ENCODE measurements around the gene TBX2. TPM values are rescaled to one million over a fixed set of nuclear protein-coding genes. Genes with fewer than 3 reads are reported as not detected.
"Not testable (repeated sequence)": the region's sequence is repeated elsewhere in the genome, so short reads cannot be mapped to it uniquely, and the experiment has no call there.

The TBX2 gene
- total and polyA plus RNA-seq, 5 experiments from 2014 or later, result 0.13 TPM; not detected in 4

GRCh38 chr17:61444831-61445230 lies 45.2 kb downstream of the TBX2 start:
- Mint-ChIP-seq H3K27me3 (peaks cover 19 to 65% (median 57%) of the 10 kb centered on the region in 5 donors), H3K27ac (no peak overlapping the region), H3K4me3 (no peak overlapping the region), H3K36me3 (peaks cover 0 to 9% (median 0%) of the 10 kb centered on the region in 3 donors), H3K9me3 (peaks cover 0 to 12% (median 5%) of the 10 kb centered on the region in 9 donors), H3K4me1 (no peaks in the 10 kb centered on the region)
- no peak for ATAC-seq
- DNase-seq, result no peak
- POLR2A ChIA-PET, result no interaction called here

- ATAC-seq, result no peak
These were observed 47.7 kb downstream of the TBX2 start for GRCh38 chr17:61447358-61447757.

GRCh38 chr17:61448042-61448441 lies 48.4 kb downstream of the TBX2 start:
- no peak for ATAC-seq
- H3K9me3 Mint-ChIP-seq, result peaks cover 0 to 2% (median 0%) of the 10 kb centered on the region in 9 donors
- H3K27me3 Mint-ChIP-seq, result peaks cover 17 to 58% (median 48%) of the 10 kb centered on the region in 5 donors
- peaks cover 2 to 13% (median 10%) of the 10 kb centered on the region in 4 donors for H3K4me1 Mint-ChIP-seq
- no peak for DNase-seq
- H3K36me3 Mint-ChIP-seq, result peaks cover 0 to 2% (median 0%) of the 10 kb centered on the region in 3 donors
- H3K27ac Mint-ChIP-seq, result peak overlapping the region in 2 of 10 donors; percentile 28 to 40
- POLR2A ChIA-PET, result no interaction called here
- H3K4me3 Mint-ChIP-seq, result no peak overlapping the region

More at GRCh38 chr17:61447358-61447757, 47.7 kb downstream of the TBX2 start:
- DNase-seq, result no peak
- POLR2A ChIA-PET, result no interaction called here
- peaks cover 2 to 7% (median 5%) of the 10 kb centered on the region in 4 donors for H3K4me1 Mint-ChIP-seq
- peaks cover 0 to 2% (median 0%) of the 10 kb centered on the region in 9 donors for H3K9me3 Mint-ChIP-seq
- H3K27me3 Mint-ChIP-seq, result peaks cover 15 to 58% (median 48%) of the 10 kb centered on the region in 5 donors
- peak overlapping the region in 1 of 10 donors; percentile 45 for H3K27ac Mint-ChIP-seq
- H3K4me3 Mint-ChIP-seq, result no peak overlapping the region
- H3K36me3 Mint-ChIP-seq, result no peaks in the 10 kb centered on the region

GRCh38 chr17:61449140-61449539 lies 49.5 kb downstream of the TBX2 start:
- H3K27ac Mint-ChIP-seq, H3K36me3 Mint-ChIP-seq, POLR2A ChIA-PET, DNase-seq, H3K9me3 Mint-ChIP-seq, ATAC-seq, H3K4me3 Mint-ChIP-seq: not testable (repeated sequence)
- Mint-ChIP-seq H3K27me3 (peaks cover 27 to 67% (median 54%) of the 10 kb centered on the region in 5 donors), H3K4me1 (peaks cover 3 to 22% (median 18%) of the 10 kb centered on the region in 4 donors)

- ATAC-seq (no peak), DNase-seq (no peak)
- Mint-ChIP-seq H3K4me1 (peaks cover 5 to 28% (median 22%) of the 10 kb centered on the region in 4 donors), H3K36me3 (peaks cover 2 to 4% (median 3%) of the 10 kb centered on the region in 3 donors), H3K27ac (no peak overlapping the region), H3K27me3 (peaks cover 27 to 65% (median 53%) of the 10 kb centered on the region in 5 donors), H3K4me3 (no peak overlapping the region), H3K9me3 (peaks cover 0 to 2% (median 0%) of the 10 kb centered on the region in 9 donors)
- POLR2A ChIA-PET, result no interaction called here
These were observed 50.3 kb downstream of the TBX2 start for GRCh38 chr17:61449707-61450640.

GRCh38 chr17:61450641-61451537 lies 51.2 kb downstream of the TBX2 start:
- Mint-ChIP-seq H3K4me3 (peak overlapping the region; percentile 46 to 85 (median 66)), H3K27me3 (peaks cover 34 to 65% (median 53%) of the 10 kb centered on the region in 5 donors), H3K36me3 (peaks cover 2 to 4% (median 3%) of the 10 kb centered on the region in 3 donors), H3K27ac (no peak overlapping the region), H3K4me1 (peaks cover 8 to 37% (median 27%) of the 10 kb centered on the region in 4 donors), H3K9me3 (peaks cover 0 to 2% (median 0%) of the 10 kb centered on the region in 9 donors)
- ATAC-seq, result no peak
- DNase-seq, result no peak
- POLR2A ChIA-PET, result no interaction called here

- Mint-ChIP-seq H3K4me3 (peak overlapping the region in 4 of 10 donors; percentile 20 to 74 (median 44)), H3K27me3 (peaks cover 34 to 66% (median 57%) of the 10 kb centered on the region in 5 donors), H3K9me3 (peaks cover 0 to 2% (median 0%) of the 10 kb centered on the region in 9 donors), H3K36me3 (peaks cover 2 to 4% (median 3%) of the 10 kb centered on the region in 3 donors), H3K27ac (no peak overlapping the region), H3K4me1 (peaks cover 8 to 38% (median 27%) of the 10 kb centered on the region in 4 donors)
- peak in 1 of 10 donors; percentile 16 for DNase-seq
- peak; percentile 50 to 54 for ATAC-seq
- POLR2A ChIA-PET, result no interaction called here
These were observed 52.1 kb downstream of the TBX2 start for GRCh38 chr17:61451538-61452300.

GRCh38 chr17:61452301-61453290 lies 53.0 kb downstream of the TBX2 start, which contains the start of gene TBX4:
TSS of gene TBX4 (plus strand) at chr17:61452422. CDS start at chr17:61456491, 4,069 bp downstream.
- no peak for DNase-seq
- Mint-ChIP-seq H3K36me3 (peaks cover 2 to 4% (median 3%) of the 10 kb centered on the region in 3 donors), H3K9me3 (peaks cover 0 to 5% (median 0%) of the 10 kb centered on the region in 9 donors), H3K4me3 (peak within 1 kb of the TSS; percentile 64 to 85 (median 71)), H3K27me3 (peaks cover 39 to 74% (median 61%) of the 10 kb centered on the region in 5 donors), H3K4me1 (peaks cover 12 to 47% (median 33%) of the 10 kb centered on the region in 4 donors), H3K27ac (peak within 1 kb of the TSS in 1 of 10 donors; percentile 83)
- POLR2A ChIA-PET, result no interaction called here
- ATAC-seq, result peak in 1 of 2 donors; percentile 16

GRCh38 chr17:61453566-61454380 lies 54.1 kb downstream of the TBX2 start:
- POLR2A ChIA-PET, result no interaction called here
- peak overlapping the region in 9 of 10 donors; percentile 29 to 79 (median 66) for H3K4me3 Mint-ChIP-seq
- peak overlapping the region in 1 of 10 donors; percentile 2 for H3K27ac Mint-ChIP-seq
- peaks cover 12 to 58% (median 42%) of the 10 kb centered on the region in 4 donors for H3K4me1 Mint-ChIP-seq
- peaks cover 0 to 5% (median 0%) of the 10 kb centered on the region in 9 donors for H3K9me3 Mint-ChIP-seq
- DNase-seq (no peak), ATAC-seq (no peak)
- peaks cover 2 to 4% (median 3%) of the 10 kb centered on the region in 3 donors for H3K36me3 Mint-ChIP-seq
- peaks cover 48 to 86% (median 65%) of the 10 kb centered on the region in 5 donors for H3K27me3 Mint-ChIP-seq
